Measurements from ENCODE around the gene STMND1. TPM values are rescaled to one million over a fixed set of nuclear protein-coding genes. Genes with fewer than 3 reads are reported as not detected.
"Not testable (repeated sequence)": the region's sequence is repeated elsewhere in the genome, so short reads cannot be mapped to it uniquely, and the experiment has no call there.

STMND1 gene
- total RNA-seq, result not detected
- long read RNA-seq, result 0 reads

DNA sequence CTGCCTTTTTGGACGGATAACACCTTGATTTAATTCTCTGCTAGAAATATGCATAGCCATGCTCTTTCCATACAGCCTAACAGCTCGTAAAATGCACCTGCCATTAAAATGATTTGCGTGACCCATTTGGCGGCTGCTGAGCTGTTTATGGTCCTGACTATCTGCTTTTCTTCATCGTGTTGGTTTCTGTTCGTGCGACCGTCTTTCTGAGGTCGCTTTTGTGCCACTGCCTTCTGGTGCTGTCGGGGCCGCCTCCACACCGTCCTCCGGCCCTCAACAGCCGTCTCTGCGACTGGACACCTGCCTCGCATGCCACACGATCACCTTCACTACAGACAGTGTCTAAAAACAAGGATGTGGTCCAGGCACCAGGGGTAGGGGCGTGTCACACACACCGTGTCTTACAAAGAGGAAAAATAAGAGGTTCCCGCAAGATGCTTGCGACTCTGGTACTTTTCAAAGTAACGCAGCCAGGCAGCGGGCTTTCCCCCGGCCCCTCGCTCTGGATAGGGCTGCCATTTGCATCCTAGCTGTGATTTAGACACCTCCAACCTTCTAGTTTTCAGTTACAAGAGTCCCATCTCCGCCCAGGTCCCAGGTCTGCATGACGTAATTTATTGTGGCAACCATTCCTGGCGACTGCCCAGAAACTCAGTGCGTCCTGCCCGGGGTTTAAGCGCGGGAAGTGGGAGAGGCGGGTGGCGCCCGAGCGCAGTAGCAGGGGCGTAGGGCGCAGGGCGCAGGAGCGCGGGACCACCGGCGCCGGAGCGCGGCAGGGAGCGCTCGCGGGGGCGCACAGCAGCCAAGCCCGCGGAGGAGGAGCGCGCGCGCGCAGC, at the start of gene STMND1:
Gene STMND1 (plus strand): TSS at position 629 of the 836 bp plus-strand sequence. CDS start 208 bp downstream, outside the sequence.
- ATAC-seq, result peak; percentile 49
- DNase-seq (ENCODE audit: missing footprints), result no peak
- intact Hi-C loops (cut with DNase I), result no loop called here

DNA sequence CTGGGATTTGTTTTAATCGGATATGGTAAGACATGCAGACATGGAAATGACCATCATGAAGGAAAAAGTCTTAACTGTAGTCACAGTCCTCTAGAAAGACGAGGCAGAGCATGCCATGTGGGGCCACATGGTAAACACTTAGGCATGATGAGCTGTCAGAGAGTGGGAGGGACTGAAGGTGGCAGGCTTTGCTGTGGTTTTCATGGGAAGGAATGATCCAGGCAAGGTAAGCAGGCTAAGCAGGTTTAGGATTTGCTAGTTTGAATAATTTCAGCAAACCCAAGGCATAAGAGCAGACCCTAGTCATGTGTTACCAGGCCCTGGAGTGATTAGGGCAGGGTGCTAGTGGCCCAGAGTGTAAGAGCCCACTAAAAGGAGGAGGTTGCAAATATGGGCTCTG, 47.2 kb upstream of the STMND1 start:
- ATAC-seq (no peak), DNase-seq (ENCODE audit: missing footprints) (no peak)
- intact Hi-C loops (cut with DNase I), result no loop called here

- intact Hi-C loops (cut with DNase I), result no loop called here
- ATAC-seq, result no peak
These were observed 44.5 kb upstream of the STMND1 start for GRCh38 chr6:17057322-17057721.

DNA sequence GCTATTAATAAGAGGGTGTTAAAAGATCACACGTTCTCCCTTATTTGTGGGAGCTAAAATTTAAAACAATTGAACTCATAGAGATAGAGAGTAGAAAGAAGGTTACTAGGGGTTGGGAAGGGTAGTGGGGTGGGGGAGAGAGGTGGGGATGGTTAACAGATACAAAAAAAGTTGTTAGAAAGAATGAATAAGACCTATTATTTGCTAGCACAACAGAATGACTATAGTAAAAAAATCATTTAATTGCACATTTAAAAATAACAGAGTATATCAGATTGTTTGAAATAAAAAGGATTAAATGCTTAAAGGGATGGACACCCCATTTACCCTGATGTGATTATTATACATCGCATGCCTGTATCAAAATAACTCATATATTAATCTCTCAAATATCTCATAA, 43.3 kb upstream of the STMND1 start:
- intact Hi-C loops (cut with DNase I), result no loop called here
- ATAC-seq, result no peak
- no peak for DNase-seq (ENCODE audit: missing footprints)

More at GRCh38 chr6:17057322-17057721, 44.5 kb upstream of the STMND1 start:
- DNase-seq (ENCODE audit: missing footprints), result no peak

DNA sequence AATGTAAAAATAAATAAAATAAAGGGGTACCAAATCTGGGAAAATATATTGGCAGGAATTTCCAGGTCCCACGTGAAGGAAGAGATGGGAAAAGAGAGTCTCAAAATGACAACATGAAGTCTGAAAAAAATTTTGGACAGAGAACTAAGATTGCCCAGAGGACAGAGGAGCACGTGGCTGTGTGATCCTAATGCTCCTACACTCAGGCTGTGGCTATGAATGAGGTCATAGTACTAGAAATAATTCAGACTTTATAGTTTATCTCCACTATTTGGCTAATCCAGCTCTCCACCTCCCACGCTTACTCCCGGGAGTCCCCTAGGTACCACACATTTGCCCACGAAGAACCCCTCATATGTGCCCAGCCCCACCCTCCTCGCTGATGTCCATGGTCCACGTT, 42.8 kb upstream of the STMND1 start:
- intact Hi-C loops (cut with DNase I), result no loop called here
- peak; percentile 16 for ATAC-seq
- no peak for DNase-seq (ENCODE audit: missing footprints)

DNA sequence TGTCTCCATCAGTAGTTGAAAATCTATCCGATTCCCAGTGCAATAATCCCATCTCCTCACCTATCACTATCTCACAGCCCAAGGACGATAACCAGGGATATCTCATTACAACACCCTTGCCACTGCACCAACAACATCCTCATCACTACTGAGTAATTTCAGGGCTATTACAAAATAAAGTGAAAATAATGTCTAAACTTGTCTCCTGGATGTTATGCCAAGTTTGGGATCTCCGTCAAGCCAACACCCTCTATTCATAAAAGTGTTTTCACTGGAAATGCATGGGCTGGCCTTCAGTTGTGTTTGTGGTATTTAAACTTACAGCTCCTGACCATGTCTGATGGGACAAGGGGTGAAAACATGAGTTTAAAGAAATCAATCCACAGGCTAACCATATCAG, 42.0 kb upstream of the STMND1 start:
- intact Hi-C loops (cut with DNase I), result no loop called here
- ATAC-seq (no peak), DNase-seq (ENCODE audit: missing footprints) (no peak)

DNA sequence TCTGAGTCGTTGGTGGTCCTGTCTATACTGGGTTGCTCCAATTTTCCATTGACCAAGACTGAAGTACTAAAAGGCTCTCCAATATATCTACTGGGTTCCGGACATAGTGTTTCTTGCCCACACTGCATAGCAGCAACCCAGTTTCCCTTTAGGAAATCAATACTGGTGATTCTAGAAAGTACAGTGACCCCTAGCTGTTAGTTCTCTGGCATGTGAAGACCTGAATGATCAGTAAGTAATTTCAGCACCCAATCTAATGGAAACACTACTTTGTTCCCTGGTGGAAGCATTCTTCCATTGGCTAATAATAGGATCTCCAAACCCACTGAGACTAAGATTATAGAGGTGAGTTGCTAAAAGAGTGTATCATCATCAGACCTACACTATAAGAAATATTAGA, 40.8 kb upstream of the STMND1 start:
- DNase-seq (ENCODE audit: missing footprints), result no peak
- ATAC-seq, result no peak
- intact Hi-C loops (cut with DNase I), result no loop called here

GRCh38 chr6:17062871-17063440, 38.9 kb upstream of the STMND1 start:
- ATAC-seq (no peak), DNase-seq (ENCODE audit: missing footprints) (no peak)
- intact Hi-C loops (cut with DNase I), result no loop called here

- DNase-seq (ENCODE audit: missing footprints) (no peak), ATAC-seq (no peak)
- intact Hi-C loops (cut with DNase I), result no loop called here
These were observed 36.9 kb upstream of the STMND1 start for GRCh38 chr6:17064975-17065374.

GRCh38 chr6:17066610-17067009, 35.2 kb upstream of the STMND1 start:
- no peak for ATAC-seq
- intact Hi-C loops (cut with DNase I), result no loop called here
- no peak for DNase-seq (ENCODE audit: missing footprints)

DNA sequence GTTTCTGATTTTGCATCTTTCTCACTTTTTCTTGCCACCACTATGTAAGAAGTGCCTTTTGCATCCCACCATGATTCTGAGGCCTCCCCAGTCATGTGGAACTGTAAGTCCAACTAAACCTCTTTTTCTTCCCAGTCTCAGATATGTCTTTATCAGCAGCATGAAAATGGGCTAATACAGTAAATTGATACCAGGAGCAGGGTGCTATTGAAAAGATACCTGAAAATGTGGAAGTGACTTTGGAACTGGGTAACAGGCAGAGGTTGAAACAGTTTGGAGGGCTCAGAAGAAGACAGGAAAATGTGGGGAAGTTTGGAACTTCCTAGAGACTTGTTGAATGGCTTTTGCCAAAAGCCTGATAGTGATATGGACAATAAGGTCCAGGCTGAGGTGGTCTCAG, 32.9 kb upstream of the STMND1 start:
- DNase-seq (ENCODE audit: missing footprints); intact Hi-C loops (cut with DNase I); ATAC-seq: not testable (repeated sequence)

- intact Hi-C loops (cut with DNase I); DNase-seq (ENCODE audit: missing footprints); ATAC-seq: not testable (repeated sequence)
These were observed 31.4 kb upstream of the STMND1 start for GRCh38 chr6:17070400-17070799.

DNA sequence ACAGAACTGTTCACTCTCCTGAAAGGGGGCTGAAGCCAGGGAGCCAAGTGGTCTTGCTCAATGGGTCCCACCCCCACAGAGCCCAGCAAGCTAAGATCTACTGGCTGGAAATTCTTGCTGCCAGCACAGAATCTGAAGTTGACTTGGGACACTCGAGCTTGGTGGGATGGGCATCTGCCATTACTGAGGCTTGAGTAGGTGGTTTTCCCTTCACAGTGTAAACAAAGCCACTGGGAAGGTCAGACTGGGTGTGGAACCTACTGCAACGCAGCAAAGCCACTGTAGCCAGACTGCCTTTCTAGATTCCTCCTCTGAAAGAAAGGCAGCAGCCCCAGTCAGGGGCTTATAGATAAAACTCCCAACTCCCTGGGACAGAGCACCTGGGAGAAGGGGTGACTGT, 28.3 kb upstream of the STMND1 start:
- intact Hi-C loops (cut with DNase I); DNase-seq (ENCODE audit: missing footprints); ATAC-seq: not testable (repeated sequence)

- DNase-seq (ENCODE audit: missing footprints) (no peak), ATAC-seq (no peak)
- intact Hi-C loops (cut with DNase I), result loop anchor here (10.0 kb wide), 1 partner anchor 766 kb away; no protein-coding TSS in a partner anchor
These were observed 20.6 kb upstream of the STMND1 start for GRCh38 chr6:17081273-17081672.

DNA sequence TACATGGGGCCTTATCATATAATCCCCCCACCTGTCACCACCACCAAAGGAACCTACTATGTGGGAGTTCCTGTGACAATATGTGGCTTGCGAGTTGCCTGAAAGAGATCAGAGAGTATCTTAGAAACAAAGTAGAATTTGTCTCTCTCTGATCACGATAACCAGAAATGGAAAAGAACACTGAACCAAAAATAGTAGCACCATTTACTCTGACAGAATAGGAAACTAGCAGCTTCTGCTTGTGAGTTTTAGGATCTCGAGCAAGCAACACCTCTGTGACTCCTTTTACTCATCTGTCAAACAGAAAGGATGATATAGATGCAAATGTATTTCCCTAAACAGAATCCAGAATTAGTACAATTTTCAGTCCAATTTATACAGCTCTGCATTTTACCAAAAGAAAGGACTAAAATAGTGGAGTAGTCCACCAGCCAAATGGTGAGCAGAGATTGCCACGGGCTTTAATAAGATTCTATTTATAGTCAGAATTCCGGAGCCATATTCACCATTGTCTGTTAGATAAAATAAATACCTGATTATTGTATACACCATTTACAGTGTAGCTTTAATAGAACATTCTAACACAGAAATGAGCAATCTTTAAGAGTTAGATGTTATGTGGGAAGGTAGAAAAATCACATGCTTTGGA, 19.9 kb upstream of the STMND1 start:
- no peak for DNase-seq (ENCODE audit: missing footprints)
- no peak for ATAC-seq
- intact Hi-C loops (cut with DNase I), result loop anchor here (10.0 kb wide), 1 partner anchor 767 kb away; no protein-coding TSS in a partner anchor

- DNase-seq (ENCODE audit: missing footprints) (no peak), ATAC-seq (no peak)
- intact Hi-C loops (cut with DNase I), result loop anchor here (10.0 kb wide), 1 partner anchor 769 kb away; no protein-coding TSS in a partner anchor
These were observed 18.5 kb upstream of the STMND1 start for GRCh38 chr6:17083397-17083796.

DNA sequence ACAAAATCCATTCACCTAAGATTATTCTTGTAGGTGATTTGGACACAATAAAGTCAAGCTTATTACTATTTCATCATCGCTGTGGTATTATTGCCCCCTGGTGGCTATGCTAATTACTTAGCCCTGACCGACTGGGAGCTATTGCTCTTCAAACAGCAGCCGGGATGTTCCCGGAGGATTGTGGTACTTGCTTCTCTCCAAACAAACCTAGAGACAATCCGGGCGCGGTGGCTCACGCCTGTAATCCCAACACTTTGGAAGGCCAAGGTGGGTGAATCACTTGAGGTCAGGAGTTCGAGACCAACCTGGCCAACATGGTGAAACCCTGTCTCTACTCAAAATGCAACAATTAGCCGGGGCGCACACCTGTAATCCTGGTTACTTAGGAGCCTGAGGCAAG, 15.4 kb upstream of the STMND1 start:
- intact Hi-C loops (cut with DNase I), result loop anchor here (5.0 to 10.0 kb wide), 3 partner anchors 124 to 772 kb away; no protein-coding TSS in a partner anchor
- ATAC-seq (peak; percentile 57), DNase-seq (ENCODE audit: missing footprints) (peak; percentile 56)

- DNase-seq (ENCODE audit: missing footprints), result no peak
- no peak for ATAC-seq
- intact Hi-C loops (cut with DNase I), result loop anchor here (5.0 to 10.0 kb wide), 3 partner anchors 126 to 773 kb away; no protein-coding TSS in a partner anchor
These were observed 13.7 kb upstream of the STMND1 start for GRCh38 chr6:17088091-17088611.

GRCh38 chr6:17091122-17091521, 10.7 kb upstream of the STMND1 start:
- intact Hi-C loops (cut with DNase I), result no loop called here
- no peak for DNase-seq (ENCODE audit: missing footprints)
- ATAC-seq, result no peak
